ENCODE data around the gene MYOF. TPM values are rescaled to one million over a fixed set of nuclear protein-coding genes. Genes with fewer than 3 reads are reported as not detected.

The MYOF gene
- total and polyA plus RNA-seq, 10 of the 15 experiments (the other 5 are each of a cell fraction or from before 2014, with no cell fraction given) = 0.02 to 0.59 (median 0.17) TPM

GRCh38 chr10:93495654-93496321 lies 13.7 kb upstream of the MYOF start:
- POLR2A ChIA-PET = interaction anchor here (0.5 to 1.5 kb wide), 5 partner anchors 14 to 954 kb away, joined by 3 to 7 read pairs (median 3); partner anchors contain the start of gene MYOF
- Histone ChIP-seq H3K9me3 (replicated peaks; ENCODE audit: control insufficient read depth, insufficient read depth, low read length) (no peaks in the 10 kb centered on the region), H3K36me3 (ENCODE audit: control insufficient read depth in 2 of 2, insufficient read depth in 2 of 2, low read length in 1 of 2) (no peaks in the 10 kb centered on the region; a peak in 1 of 4 replicates), H3K4me1 (ENCODE audit: control insufficient read depth, insufficient read depth, low read length) (peaks cover 4% of the 10 kb centered on the region), H3K4me3 (peak overlapping the region; percentile 67), H3K9ac (ENCODE audit: control insufficient read depth, insufficient read depth, low read length) (peak overlapping the region; percentile 77), H3K4me2 (ENCODE audit: control insufficient read depth, insufficient read depth) (peak overlapping the region; percentile 98), H4K20me1 (ENCODE audit: control insufficient read depth, insufficient read depth) (no peaks in the 10 kb centered on the region), H2AFZ (ENCODE audit: control insufficient read depth, low read depth, low read length) (peak overlapping the region; percentile 95), H3K27ac (ENCODE audit: control insufficient read depth, insufficient read depth) (peak overlapping the region; percentile 31; the same call in 1 of the 2 replicates), H3K79me2 (ENCODE audit: control insufficient read depth, insufficient read depth, low read length) (peaks cover 37% of the 10 kb centered on the region), H3K27me3 (replicated peaks in 1 of 2; ENCODE audit: control insufficient read depth in 2 of 2, insufficient read depth in 2 of 2, low read length in 1 of 2) (no peaks in the 10 kb centered on the region)
- FAIRE-seq (no peak), DNase-seq (ENCODE audit: low read depth, low spot score) (no peak), ATAC-seq (peak; percentile 24)
- BruUV-seq (replicated peaks) = TSS peak; percentile 70
- RAD21 ChIA-PET (ENCODE audit: unreplicated experiment) = interaction anchor here (0.6 to 2.1 kb wide), 6 partner anchors 13 to 119 kb away, joined by 3 to 14 read pairs (median 4); partner anchors contain the start of gene MYOF
- SMC1A ChIA-PET (ENCODE audit: uncharacterized antibody, unreplicated experiment) = interaction anchor here (0.6 to 2.3 kb wide), 7 partner anchors 8 to 611 kb away, joined by 3 to 7 read pairs (median 3); partner anchors contain the start of gene FRA10AC1
- in situ Hi-C loops (cut with MboI) (no loop called here), intact Hi-C loops (cut with micrococcal nuclease; ENCODE audit: unreplicated experiment) (no loop called here)
- CTCF ChIA-PET = interaction anchor here (0.7 to 2.9 kb wide), 9 partner anchors 9 to 919 kb away, joined by 3 to 16 read pairs (median 5); partner anchors contain the start of gene MYOF
- 5% methylated on average over 28 of the region's 28 CpGs for WGBS (ENCODE audit: insufficient coverage, insufficient replicate concordance, low lambda C conversion rate, missing lambda C conversion rate)
- peak; percentile 87 for TF ChIP-seq ATF7 (IDR thresholded peaks at IDR 0.05; ENCODE audit: low read depth)
- peak; percentile 78 for TF ChIP-seq BCLAF1 (IDR thresholded peaks at IDR 0.05)
- TF ChIP-seq FOXM1 (IDR thresholded peaks at IDR 0.05; ENCODE audit: low read depth, low read length) = no peak
- peak; percentile 25; the same call in 1 of the 2 replicates for TF ChIP-seq CHD1 (IDR thresholded peaks at IDR 0.05; ENCODE audit: low read depth, low read length)
- 0 out of 4 replicates have a peak, but pooled peaks of 1 of the 2 experiments have one; percentile 15 for TF ChIP-seq BHLHE40 (IDR thresholded peaks at IDR 0.05; ENCODE audit: borderline replicate concordance in 1 of 2, low read depth in 2 of 2, low read length in 1 of 2)
- peak; percentile 23 for TF ChIP-seq SKIL (IDR thresholded peaks at IDR 0.05; ENCODE audit: low read depth, poor library complexity, severe bottlenecking)
- peak; percentile 20; the same call in 1 of the 2 replicates for TF ChIP-seq NBN (IDR thresholded peaks at IDR 0.05)
- TF ChIP-seq ZNF24 (IDR thresholded peaks at IDR 0.05) = no peak

Measured in GM12878 (cell line).